Colonic mucosa (tissue), 4 donors: ENCODE results near the gene KRTAP10-3. TPM values are rescaled to one million over a fixed set of nuclear protein-coding genes. Genes with fewer than 3 reads are reported as not detected.
A peak's percentile ranks its signal among the peaks of the same experiment; 100 is the strongest.
"Not testable (repeated sequence)": the region's sequence is repeated elsewhere in the genome, so short reads cannot be mapped to it uniquely, and the experiment has no call there.

ENCODE experiments used
- DNase-seq: peaks from one replicate; pipeline ENCODE4 v3.0.0-alpha.2; 2020
- H3K27ac ChIP-seq: fragments of 200-600 bp; one replicate; pipeline ENCODE4 v1.8.0; 2021
- H3K27me3 ChIP-seq: fragments of 200-600 bp; one replicate; pipeline ENCODE4 v1.8.0; 2021
- H3K36me3 ChIP-seq: fragments of 200-600 bp; one replicate; pipeline ENCODE4 v1.8.0; 2021
- H3K4me1 ChIP-seq: fragments of 200-600 bp; one replicate; pipeline ENCODE4 v1.8.0; 2021; ENCODE audit warnings: mild to moderate bottlenecking
- H3K4me3 ChIP-seq: fragments of 200-600 bp; one replicate; pipeline ENCODE4 v1.8.0; 2021
- H3K9ac ChIP-seq, 2 donors: one replicate each; pipeline ENCODE4 v1.7.0; 2013; ENCODE audit warnings: control low read depth in 2 of 2, low read depth in 2 of 2, low read length in 2 of 2
- H3K9me3 ChIP-seq: fragments of 200-600 bp; one replicate; pipeline ENCODE4 v1.8.0; 2021
- CTCF ChIP-seq: fragments of 200-600 bp; IDR thresholded peaks from one replicate; pipeline ENCODE4 v1.8.0; 2022; ENCODE audit warnings: antibody characterized with exemption, mild to moderate bottlenecking
- intact Hi-C: fragments of 100-400 bp; cut with DNase I; formaldehyde crosslinking; loops from one replicate; pipeline ENCODE4 v1.14.1; 2022
- total RNA-seq, 2 donors: library from RNA; stranded (reverse); fragmentation: NEBNext Ultra II Directional in 1 of 2; extraction: Animal tissue kit (Norgen Biotek cat#: 25700) in 1 of 2; gene quantifications; one replicate each; pipeline ENCODE4 v1.2.1, GENCODE V29; 2021
- donor health status: healthy.
- donor health status: DM: no; HTN: no; CAD: no.
- donor health status: DM: no; HTN: no; CAD: no.

Gene KRTAP10-3
- total RNA-seq, 2 donors from 2014 or later = not detected

GRCh38 chr21:44574457-44575306 lies 16.1 kb upstream of the KRTAP10-3 start:
- Histone ChIP-seq H3K36me3 (no peaks in the 10 kb centered on the region), H3K4me3 (peak overlapping the region; percentile 12), H3K9ac (no peak overlapping the region), H3K27ac (no peak overlapping the region), H3K9me3 (no peaks in the 10 kb centered on the region), H3K4me1 (no peaks in the 10 kb centered on the region), H3K27me3 (no peaks in the 10 kb centered on the region)
- TF ChIP-seq CTCF = no peak
- DNase-seq = peak; percentile 72
- intact Hi-C loops = no loop called here

GRCh38 chr21:44573630-44574456 lies 15.2 kb upstream of the KRTAP10-3 start, which contains the start of gene KRTAP10-4:
TSS of gene KRTAP10-4 (plus strand) at chr21:44573729. CDS start at chr21:44573759, 30 bp downstream.
- H3K4me1 ChIP-seq, intact Hi-C loops, H3K36me3 ChIP-seq, DNase-seq, H3K9me3 ChIP-seq, H3K27ac ChIP-seq, H3K9ac ChIP-seq, H3K27me3 ChIP-seq: not testable (repeated sequence)
- H3K4me3 ChIP-seq = peak within 1 kb of the TSS; percentile 12

- no peak overlapping the region for H3K27ac ChIP-seq
- DNase-seq = no peak
- no peaks in the 10 kb centered on the region for H3K27me3 ChIP-seq
- H3K9ac ChIP-seq = no peak overlapping the region
- no peaks in the 10 kb centered on the region for H3K9me3 ChIP-seq
- H3K4me1 ChIP-seq = no peaks in the 10 kb centered on the region
- intact Hi-C loops = no loop called here
- H3K4me3 ChIP-seq = no peak overlapping the region
- TF ChIP-seq CTCF = no peak
- no peaks in the 10 kb centered on the region for H3K36me3 ChIP-seq
Measured at GRCh38 chr21:44572959-44573583, 14.5 kb upstream of the KRTAP10-3 start.

GRCh38 chr21:44571844-44572782 lies 13.5 kb upstream of the KRTAP10-3 start:
- intact Hi-C loops = no loop called here
- Histone ChIP-seq H3K27ac (no peak overlapping the region), H3K9me3 (no peaks in the 10 kb centered on the region), H3K27me3 (no peaks in the 10 kb centered on the region), H3K4me1 (no peaks in the 10 kb centered on the region), H3K4me3 (no peak overlapping the region), H3K36me3 (no peaks in the 10 kb centered on the region), H3K9ac (no peak overlapping the region)
- no peak for TF ChIP-seq CTCF
- DNase-seq = no peak

GRCh38 chr21:44571296-44571695 lies 12.7 kb upstream of the KRTAP10-3 start:
- H3K9me3 ChIP-seq = no peaks in the 10 kb centered on the region
- no peak for TF ChIP-seq CTCF
- DNase-seq = no peak
- H3K27me3 ChIP-seq = no peaks in the 10 kb centered on the region
- no peaks in the 10 kb centered on the region for H3K4me1 ChIP-seq
- no peak overlapping the region for H3K9ac ChIP-seq
- H3K36me3 ChIP-seq = no peaks in the 10 kb centered on the region
- H3K27ac ChIP-seq = no peak overlapping the region
- intact Hi-C loops = no loop called here
- H3K4me3 ChIP-seq = no peak overlapping the region
